HG03354 (cell line): Measurements from ENCODE around the gene NEUROG2.
"Not testable (repeated sequence)": the region's sequence is repeated elsewhere in the genome, so short reads cannot be mapped to it uniquely, and the experiment has no call there.

Experiments
- ATAC-seq: cut with Tn5 transposase; IDR thresholded peaks from one replicate; pipeline ENCODE4 v1.9.1; 2021; ENCODE audit warnings: mild to moderate bottlenecking; ENCODE audit not compliant: unreplicated experiment, poor library complexity, severe bottlenecking

NEUROG2 gene

GRCh38 chr4:112522431-112522830 is 6.5 kb upstream of the NEUROG2 start:
- ATAC-seq = not testable (repeated sequence)

- ATAC-seq = no peak
Measured at GRCh38 chr4:112521123-112522023, 5.4 kb upstream of the NEUROG2 start.

GRCh38 chr4:112520598-112521122 is 4.7 kb upstream of the NEUROG2 start:
- no peak for ATAC-seq

- no peak for ATAC-seq
Measured at GRCh38 chr4:112519689-112520597, 4.0 kb upstream of the NEUROG2 start.

- no peak for ATAC-seq
Measured at GRCh38 chr4:112518675-112519074, 2.7 kb upstream of the NEUROG2 start.

- no peak for ATAC-seq
Measured at GRCh38 chr4:112517911-112518310, 1.9 kb upstream of the NEUROG2 start.

- ATAC-seq = peak; percentile 17
Measured at GRCh38 chr4:112517067-112517634, 1.2 kb upstream of the NEUROG2 start.

GRCh38 chr4:112516471-112517066 is 589 bp upstream of the NEUROG2 start:
- peak; percentile 34 for ATAC-seq

GRCh38 chr4:112515198-112516065 is 548 bp downstream of the NEUROG2 start:
- ATAC-seq = peak; percentile 39

GRCh38 chr4:112514647-112515197 is 1.3 kb downstream of the NEUROG2 start:
- peak; percentile 4 for ATAC-seq

GRCh38 chr4:112513971-112514646 is 1.9 kb downstream of the NEUROG2 start:
- peak; percentile 19 for ATAC-seq

- no peak for ATAC-seq
Measured at GRCh38 chr4:112511803-112512118, 4.2 kb downstream of the NEUROG2 start.

- no peak for ATAC-seq
Measured at GRCh38 chr4:112511093-112511802, 4.7 kb downstream of the NEUROG2 start.

- no peak for ATAC-seq
Measured at GRCh38 chr4:112510291-112511092, 5.5 kb downstream of the NEUROG2 start.

- no peak for ATAC-seq
Measured at GRCh38 chr4:112509243-112510141, 6.5 kb downstream of the NEUROG2 start.

GRCh38 chr4:112508356-112508755 is 7.6 kb downstream of the NEUROG2 start:
- no peak for ATAC-seq
